ENCODE results near the gene USP21.

Gene USP21

DNA sequence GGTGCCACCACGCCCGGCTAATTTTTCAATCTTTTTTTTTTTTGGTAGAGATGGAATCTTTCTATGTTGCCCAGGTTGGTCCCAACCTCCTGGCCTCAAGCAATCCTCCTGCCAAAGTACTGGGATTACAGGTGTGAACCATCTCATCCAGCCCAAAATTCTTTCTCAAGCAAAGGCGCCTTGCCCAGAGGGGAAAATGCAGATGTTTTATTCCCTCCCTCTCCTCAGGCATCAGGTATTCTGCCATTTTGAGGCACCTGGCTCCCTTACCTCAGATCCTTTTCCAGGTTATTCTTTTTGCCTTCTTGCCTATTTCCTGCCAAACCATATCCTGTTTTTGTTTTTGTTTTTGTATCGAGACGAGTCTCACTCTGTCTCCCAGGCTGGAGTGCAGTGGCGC lies 29.1 kb downstream of the USP21 start:
- Mint-ChIP-seq H3K9me3 (no peaks in the 10 kb centered on the region), H3K4me1 (peaks cover 17% of the 10 kb centered on the region), H3K27ac (no peak overlapping the region), H3K4me3 (no peak overlapping the region), H3K27me3 (ENCODE audit: low read depth) (no peaks in the 10 kb centered on the region), H3K36me3 (ENCODE audit: low read depth) (peaks cover 3% of the 10 kb centered on the region)
- TF ChIP-seq, protein P1, sequence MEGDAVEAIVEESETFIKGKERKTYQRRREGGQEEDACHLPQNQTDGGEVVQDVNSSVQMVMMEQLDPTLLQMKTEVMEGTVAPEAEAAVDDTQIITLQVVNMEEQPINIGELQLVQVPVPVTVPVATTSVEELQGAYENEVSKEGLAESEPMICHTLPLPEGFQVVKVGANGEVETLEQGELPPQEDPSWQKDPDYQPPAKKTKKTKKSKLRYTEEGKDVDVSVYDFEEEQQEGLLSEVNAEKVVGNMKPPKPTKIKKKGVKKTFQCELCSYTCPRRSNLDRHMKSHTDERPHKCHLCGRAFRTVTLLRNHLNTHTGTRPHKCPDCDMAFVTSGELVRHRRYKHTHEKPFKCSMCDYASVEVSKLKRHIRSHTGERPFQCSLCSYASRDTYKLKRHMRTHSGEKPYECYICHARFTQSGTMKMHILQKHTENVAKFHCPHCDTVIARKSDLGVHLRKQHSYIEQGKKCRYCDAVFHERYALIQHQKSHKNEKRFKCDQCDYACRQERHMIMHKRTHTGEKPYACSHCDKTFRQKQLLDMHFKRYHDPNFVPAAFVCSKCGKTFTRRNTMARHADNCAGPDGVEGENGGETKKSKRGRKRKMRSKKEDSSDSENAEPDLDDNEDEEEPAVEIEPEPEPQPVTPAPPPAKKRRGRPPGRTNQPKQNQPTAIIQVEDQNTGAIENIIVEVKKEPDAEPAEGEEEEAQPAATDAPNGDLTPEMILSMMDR (IDR thresholded peaks at IDR 0.05; ENCODE audit: unreplicated experiment in 3 of 3), result no peak

DNA sequence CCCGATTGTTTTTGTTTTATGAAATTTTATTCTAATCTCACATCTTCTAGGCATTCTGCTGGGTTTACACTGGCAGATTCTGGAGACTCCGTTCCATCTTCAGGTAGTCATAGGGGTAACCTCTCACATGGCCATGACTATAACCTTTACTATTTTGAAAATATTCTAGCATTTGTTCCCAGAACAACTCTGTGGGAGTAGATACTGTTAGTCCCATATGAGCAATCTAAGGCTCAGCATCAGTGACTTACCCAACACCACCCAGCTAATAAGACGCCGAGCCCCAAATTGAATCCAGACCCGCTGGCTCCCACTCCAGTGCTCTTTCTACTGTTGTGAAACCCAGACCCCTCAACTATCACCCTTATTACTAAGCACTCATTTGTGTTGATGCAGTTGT lies 29.7 kb downstream of the USP21 start:
- peaks cover 17% of the 10 kb centered on the region for H3K4me1 Mint-ChIP-seq
- TF ChIP-seq, protein P1 (IDR thresholded peaks at IDR 0.05; ENCODE audit: unreplicated experiment in 3 of 3), result no peak
- H3K36me3 Mint-ChIP-seq (ENCODE audit: low read depth), result peaks cover 3% of the 10 kb centered on the region
- no peak overlapping the region for H3K27ac Mint-ChIP-seq
- no peaks in the 10 kb centered on the region for H3K9me3 Mint-ChIP-seq
- H3K27me3 Mint-ChIP-seq (ENCODE audit: low read depth), result no peaks in the 10 kb centered on the region
- H3K4me3 Mint-ChIP-seq, result no peak overlapping the region

DNA sequence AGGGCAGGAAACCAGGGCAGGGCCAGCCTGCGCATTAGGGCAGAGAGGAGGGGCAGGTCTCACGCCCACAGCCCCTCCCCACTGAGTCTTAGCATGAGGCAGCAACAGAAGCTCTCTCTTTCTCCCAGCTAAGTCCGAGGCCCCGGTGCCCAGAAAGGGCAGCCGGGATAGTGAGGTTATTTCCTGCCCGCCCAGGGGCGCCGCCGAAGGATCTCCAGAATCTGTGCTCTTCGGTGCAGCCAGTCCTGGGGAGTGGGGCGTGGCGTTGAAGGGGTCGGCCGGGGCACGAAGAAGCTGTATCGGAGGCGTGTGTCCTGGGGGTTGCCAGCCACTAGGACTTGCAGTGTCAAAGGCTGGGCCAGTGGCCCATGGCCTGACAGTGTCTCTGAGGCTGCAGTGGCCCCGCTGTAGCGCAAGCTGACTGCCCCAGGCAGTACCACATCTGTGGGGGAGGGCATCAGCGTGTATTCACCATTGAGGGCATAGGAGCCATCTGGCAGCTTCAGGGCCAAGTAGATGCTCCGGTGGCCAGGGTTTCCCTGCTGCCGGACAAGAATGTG lies 31.7 kb downstream of the USP21 start:
- TF ChIP-seq, protein P1 (IDR thresholded peaks at IDR 0.05; ENCODE audit: unreplicated experiment in 3 of 3), result no peak
- H3K4me3 Mint-ChIP-seq, result no peak overlapping the region
- H3K36me3 Mint-ChIP-seq (ENCODE audit: low read depth), result peaks cover 3% of the 10 kb centered on the region
- H3K9me3 Mint-ChIP-seq, result no peaks in the 10 kb centered on the region
- H3K4me1 Mint-ChIP-seq, result peaks cover 11% of the 10 kb centered on the region
- no peak overlapping the region for H3K27ac Mint-ChIP-seq
- H3K27me3 Mint-ChIP-seq (ENCODE audit: low read depth), result no peaks in the 10 kb centered on the region

DNA sequence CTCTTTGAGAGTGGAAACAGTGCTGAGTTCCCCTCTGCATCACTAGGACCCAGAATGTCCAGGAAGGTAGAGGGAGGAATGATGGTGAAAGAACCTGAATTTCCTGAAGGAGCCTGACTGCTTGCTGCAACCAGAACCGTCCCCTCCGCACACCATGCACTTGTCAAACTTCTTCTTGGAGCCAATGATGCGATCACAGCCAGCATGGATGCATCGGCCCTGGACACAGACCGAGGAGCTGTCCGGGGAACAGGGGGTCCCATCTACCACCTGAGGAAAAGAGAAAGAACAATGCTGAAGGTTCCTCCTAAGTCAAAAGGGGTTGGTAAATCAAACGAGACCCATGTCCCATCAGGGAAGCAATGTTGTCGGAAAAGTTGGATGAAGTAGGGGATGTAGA lies 32.7 kb downstream of the USP21 start:
- H3K27ac Mint-ChIP-seq, result no peak overlapping the region
- no peaks in the 10 kb centered on the region for H3K27me3 Mint-ChIP-seq (ENCODE audit: low read depth)
- peaks cover 14% of the 10 kb centered on the region for H3K4me1 Mint-ChIP-seq
- no peak overlapping the region for H3K4me3 Mint-ChIP-seq
- no peaks in the 10 kb centered on the region for H3K9me3 Mint-ChIP-seq
- peaks cover 3% of the 10 kb centered on the region for H3K36me3 Mint-ChIP-seq (ENCODE audit: low read depth)
- TF ChIP-seq, protein P1 (IDR thresholded peaks at IDR 0.05; ENCODE audit: unreplicated experiment in 3 of 3), result no peak

DNA sequence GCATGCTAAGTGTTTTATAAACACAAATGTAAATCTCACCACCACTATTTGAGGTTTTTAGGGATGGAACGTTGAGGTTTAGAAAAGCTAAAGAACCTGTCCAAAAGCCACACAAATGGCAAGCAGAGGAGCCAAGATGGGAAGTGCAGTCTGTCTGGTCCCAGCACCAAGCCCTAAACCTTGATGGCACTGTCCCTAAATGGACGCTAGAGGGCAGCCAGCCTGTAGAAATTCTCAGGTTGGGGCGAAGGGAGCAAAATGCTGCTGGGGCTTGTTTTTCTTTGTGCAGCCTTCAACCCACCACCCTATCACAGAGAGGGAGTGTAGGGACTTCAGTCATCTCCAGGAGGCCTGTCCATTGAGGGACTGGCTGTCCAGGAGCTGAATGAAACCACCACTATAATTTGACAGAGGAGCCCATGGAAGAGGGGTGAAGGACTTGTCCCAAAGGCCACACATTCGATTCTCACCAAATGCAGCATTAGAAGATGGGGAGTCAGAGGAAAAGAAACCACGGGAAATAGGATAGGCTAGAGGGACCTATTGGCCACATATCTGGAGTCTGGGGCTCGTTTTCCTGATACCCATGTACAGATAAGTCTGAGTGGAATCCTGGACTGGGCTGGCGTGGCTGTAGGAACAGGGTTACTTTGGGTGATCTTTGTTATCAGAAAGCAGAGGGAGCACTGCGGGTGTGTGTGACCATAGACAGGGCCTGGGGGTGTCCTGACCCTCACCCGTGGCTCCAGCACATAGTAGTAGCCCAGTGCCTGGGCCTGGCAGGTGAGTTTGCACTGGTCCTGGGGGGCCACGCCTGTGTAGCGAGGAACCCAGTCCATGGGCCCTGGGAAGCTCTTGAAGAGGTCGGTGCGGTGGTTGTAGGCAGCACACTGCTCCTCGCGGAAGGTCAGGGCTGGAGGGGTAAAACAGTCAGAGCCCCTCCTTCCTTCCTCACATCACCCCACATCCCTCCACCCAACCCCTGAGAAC lies 33.5 kb downstream of the USP21 start:
- TF ChIP-seq, protein P1 (IDR thresholded peaks at IDR 0.05; ENCODE audit: unreplicated experiment in 3 of 3), result peak; percentile 83 to 89 (median 86)

More for the DNA sequence above, 33.5 kb downstream of the USP21 start:
- peaks cover 3% of the 10 kb centered on the region for H3K36me3 Mint-ChIP-seq (ENCODE audit: low read depth)
- no peaks in the 10 kb centered on the region for H3K27me3 Mint-ChIP-seq (ENCODE audit: low read depth)
- H3K27ac Mint-ChIP-seq, result peak overlapping the region; percentile 42 to 71 (median 42)
- H3K9me3 Mint-ChIP-seq, result no peaks in the 10 kb centered on the region
- H3K4me3 Mint-ChIP-seq, result peak overlapping the region in 2 of 3 experiments; percentile 22 to 52
- peaks cover 22% of the 10 kb centered on the region for H3K4me1 Mint-ChIP-seq
